EL (cell line): ENCODE measurements around the gene PRADC1.
"Not testable (repeated sequence)": the region's sequence is repeated elsewhere in the genome, so short reads cannot be mapped to it uniquely, and the experiment has no call there.

Experiments used
- DNase-seq: peaks from one replicate; pipeline ENCODE4 v3.0.0-alpha.2; 2016

The PRADC1 gene

DNA sequence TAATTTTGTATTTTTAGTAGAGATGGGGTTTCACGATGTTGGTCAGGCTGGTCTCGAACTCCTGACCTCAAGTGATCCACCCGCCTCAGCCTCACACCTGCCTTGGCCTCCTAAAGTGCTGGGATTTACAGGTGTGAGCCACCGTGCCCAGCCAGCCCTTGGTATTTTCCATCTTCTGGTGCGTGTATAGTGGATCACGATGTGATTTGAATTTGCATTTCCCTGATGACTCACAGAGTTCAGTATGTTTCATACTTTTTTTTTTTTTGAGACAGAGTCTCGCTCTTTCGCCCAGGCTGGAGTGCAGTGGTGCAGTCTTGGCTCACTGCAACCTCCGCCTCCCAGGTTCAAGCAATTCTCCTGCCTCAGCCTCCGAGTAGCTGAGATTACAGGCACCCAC lies 32.8 kb downstream of the PRADC1 start:
- not testable (repeated sequence) for DNase-seq

DNA sequence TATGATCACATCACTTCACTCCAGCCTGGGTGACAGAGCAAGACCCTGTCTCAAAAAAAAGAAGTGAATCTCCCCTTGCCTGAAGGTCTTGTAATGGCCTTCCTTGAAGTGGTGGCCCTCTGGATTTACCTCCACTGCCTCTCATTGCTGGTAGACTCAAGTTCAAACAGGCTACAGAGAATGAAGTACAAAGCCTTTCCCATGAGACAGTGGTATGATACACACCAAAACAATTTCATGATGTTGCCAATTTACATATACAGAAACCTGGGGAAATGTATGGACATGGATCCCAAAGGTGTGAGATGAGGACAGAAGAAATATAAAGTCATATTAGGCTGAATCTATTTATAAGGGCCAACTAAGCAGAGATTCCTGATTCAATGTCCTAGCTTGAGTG lies 35.5 kb downstream of the PRADC1 start:
- no peak for DNase-seq

DNA sequence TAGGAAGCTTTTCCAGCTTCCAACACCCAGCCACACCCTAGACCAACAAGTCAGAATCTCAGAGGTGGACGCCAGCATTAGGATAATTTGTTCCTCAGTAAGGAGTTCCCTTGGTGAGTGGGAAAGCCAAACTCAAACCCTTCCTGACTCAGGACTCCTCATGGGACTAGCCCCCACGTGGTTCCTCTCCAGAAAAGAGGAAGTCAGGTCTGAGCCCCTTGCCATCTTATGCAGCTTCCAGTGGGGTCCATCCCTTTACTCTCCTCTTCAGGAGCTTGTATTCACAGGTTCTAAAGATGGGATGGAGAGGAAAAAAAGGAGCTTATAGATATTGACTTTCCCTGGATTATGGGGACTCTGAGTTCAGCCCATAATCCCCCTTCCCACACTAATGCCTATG lies 45.5 kb downstream of the PRADC1 start:
- DNase-seq, result no peak

- no peak for DNase-seq
These were observed 47.1 kb downstream of the PRADC1 start for GRCh38 chr2:73185965-73186364.
